Stimulated activated CD8-positive, alpha-beta memory T cell treated with anti-CD3 and anti-CD28 coated beads, Interleukin-15, amount 100 ng/mL, for 1 hour (primary cell): ENCODE data around the gene IKZF5.

Source experiments
- DNase-seq: peaks from one replicate; pipeline ENCODE4 v3.0.0-alpha.2; 2020; ENCODE audit warnings: low read depth

The IKZF5 gene

DNA sequence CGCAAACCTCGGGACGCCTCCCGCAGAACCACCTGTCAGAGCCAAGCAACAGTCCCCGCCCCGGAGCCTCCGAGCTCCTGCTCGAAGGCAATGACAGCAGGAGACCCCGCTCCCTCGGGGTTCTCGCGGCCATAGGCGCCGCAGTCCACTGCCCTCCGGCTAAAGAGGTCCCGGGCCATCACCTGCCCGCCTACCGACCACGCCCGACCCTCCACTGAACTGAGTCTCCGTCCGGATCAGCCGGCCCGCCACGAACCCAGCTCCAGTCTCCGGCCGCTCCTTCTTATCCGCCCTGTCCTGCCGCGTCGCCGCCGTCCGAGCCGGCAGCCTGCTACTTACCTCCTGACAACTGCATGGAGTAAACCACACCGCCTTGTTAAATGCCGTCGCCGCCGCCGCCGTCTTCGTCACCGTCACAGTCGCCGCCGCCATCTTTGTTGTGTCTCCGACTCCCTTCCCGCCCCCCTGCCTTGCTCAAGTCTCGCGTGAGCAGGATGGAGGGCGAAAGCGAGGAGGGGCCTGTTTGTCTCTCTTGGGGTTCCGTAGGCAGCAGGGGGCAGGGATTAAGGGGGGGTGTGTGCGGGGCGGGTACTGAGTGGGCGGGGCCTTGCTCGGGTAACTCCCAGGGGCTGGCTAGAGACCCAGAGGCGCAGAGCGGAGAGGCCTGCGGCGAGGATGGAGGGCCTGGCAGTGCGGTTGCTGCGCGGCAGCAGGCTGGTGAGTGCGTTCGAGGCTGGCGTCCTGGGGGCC, at the start of gene IKZF5, which contains the start of gene ACADSB:
IKZF5 (minus strand) TSS at position 441 of the 750 bp plus-strand sequence. CDS start 10,170 bp downstream, outside the sequence.
ACADSB (plus strand) TSS at position 652 of the 750 bp plus-strand sequence; CDS start at position 676, 24 bp downstream.
- peak; percentile 92 for DNase-seq

- DNase-seq = no peak
Measured at GRCh38 chr10:123057968-123058367, 49.4 kb upstream of the IKZF5 start.

DNA sequence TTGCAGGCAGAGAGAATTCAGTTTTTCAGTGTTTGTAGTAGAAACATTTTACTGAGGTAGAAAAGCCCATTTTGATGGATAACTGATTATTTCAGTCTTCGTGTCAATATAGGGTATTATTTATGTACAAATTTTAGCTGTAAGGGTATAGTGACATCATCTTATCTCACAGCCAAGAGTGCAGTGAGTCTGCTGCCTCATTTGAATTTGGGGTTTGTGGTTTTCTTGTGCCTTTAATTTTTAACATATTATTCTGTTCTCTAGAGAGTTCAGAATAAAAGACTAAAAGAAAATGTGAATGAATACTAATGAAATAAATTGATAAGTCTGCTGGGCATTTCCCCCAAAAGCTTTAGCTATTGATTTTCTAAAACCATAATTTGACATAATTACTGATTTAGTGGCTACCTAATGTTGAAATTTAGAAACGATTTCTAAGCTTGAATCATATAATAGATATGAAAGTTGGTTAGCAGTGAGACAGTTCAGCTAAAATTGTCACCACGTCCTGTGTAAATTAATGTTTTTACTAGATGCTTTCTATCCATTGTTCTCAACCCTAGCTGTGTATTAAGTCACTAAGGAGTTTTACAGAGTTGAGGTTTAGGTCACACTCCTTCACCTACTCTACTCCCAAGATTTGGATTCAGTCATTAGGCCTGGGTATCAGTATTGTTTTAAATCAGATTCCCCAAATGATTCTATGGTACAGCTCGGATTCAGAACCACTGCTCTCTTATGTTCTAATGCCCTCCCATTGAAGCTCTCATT, 37.6 kb upstream of the IKZF5 start:
- DNase-seq = no peak

DNA sequence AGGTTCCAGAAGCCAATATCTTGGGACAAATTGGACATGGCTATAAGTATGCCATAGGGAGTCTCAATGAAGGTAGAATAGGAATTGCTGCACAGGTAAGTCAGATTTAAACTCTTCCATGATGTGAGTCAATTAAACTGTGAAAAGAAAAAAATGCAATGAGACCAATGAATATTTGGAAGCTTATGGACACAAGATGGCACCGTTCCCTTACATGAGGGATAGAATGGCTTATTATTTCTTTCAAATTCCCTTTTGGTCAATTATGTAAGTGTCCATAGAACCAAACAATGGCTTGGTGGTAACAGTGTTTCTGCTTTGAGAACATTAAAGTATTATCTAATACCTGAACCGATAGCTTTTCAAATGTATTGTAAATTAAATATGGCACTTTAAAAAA, 35.8 kb upstream of the IKZF5 start:
- no peak for DNase-seq

DNA sequence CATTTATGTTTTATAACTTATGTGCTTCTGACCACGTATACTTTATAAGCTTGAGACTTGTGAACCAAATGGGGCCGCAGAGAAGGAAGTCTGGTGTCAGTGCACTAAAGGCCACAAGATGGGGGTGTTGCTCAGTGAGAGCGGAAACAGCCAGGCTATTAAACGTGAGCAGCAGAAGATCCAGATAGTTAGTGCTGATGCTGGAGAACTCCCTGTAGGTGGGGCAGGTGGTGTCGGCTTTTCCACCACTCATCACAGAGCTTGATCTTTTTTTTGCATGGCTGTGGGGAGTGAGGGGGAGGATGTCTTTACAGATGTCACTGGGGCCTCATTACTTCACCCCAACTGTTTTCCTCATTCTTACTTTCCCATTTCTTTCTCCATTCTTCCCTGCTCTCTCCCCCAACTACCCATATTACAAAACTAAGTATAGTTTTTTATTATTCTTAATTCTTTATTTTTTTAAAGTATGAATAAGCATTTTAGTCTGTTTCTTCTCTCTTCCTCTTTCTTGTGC, 34.9 kb upstream of the IKZF5 start:
- no peak for DNase-seq

- DNase-seq = no peak
Measured at GRCh38 chr10:123042708-123043408, 34.3 kb upstream of the IKZF5 start.

- no peak for DNase-seq
Measured at GRCh38 chr10:123039632-123039930, 31.0 kb upstream of the IKZF5 start.

GRCh38 chr10:123038782-123039631, 30.4 kb upstream of the IKZF5 start:
- no peak for DNase-seq

GRCh38 chr10:123035467-123036086, 27.0 kb upstream of the IKZF5 start:
- no peak for DNase-seq

- DNase-seq = no peak
Measured at GRCh38 chr10:123034332-123034731, 25.7 kb upstream of the IKZF5 start.

DNA sequence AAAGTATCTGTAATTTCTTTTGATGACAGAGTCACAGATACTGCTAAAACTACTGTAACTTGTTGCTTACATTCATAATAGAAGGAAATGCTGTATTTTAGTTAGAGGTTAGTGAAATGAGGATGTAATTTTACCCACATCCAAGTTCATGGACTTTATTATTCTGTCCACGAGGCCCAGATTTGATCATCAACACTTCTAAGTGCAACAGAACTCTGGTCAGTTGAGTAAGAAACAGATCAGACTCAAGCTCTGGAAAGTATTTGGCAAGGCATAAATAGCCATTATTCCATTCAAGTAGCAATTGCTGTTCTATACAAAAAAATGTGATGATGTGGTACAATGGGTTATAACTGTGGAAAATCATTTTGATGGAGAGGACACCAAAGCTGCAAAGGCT, 22.5 kb upstream of the IKZF5 start:
- no peak for DNase-seq

DNA sequence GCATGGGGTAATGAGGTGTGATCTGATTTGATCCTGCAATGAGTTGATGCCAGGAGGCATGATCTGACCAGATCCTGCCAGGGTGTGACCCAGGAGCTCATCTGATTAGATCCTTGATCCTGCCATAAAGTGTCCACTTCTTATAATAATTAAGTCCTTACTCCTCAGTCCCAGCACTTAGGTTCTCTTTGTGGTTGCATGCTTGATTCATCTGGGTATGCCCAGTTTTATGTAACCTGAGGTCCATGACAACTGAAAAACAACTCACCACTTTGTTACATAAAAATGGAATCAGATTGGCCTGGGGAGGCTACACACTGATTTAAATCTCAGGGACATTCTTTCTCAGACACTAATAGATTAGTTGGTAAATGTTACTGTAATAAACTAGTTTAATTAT, 19.3 kb upstream of the IKZF5 start:
- no peak for DNase-seq

GRCh38 chr10:123026302-123026701, 17.7 kb upstream of the IKZF5 start:
- DNase-seq = no peak

DNA sequence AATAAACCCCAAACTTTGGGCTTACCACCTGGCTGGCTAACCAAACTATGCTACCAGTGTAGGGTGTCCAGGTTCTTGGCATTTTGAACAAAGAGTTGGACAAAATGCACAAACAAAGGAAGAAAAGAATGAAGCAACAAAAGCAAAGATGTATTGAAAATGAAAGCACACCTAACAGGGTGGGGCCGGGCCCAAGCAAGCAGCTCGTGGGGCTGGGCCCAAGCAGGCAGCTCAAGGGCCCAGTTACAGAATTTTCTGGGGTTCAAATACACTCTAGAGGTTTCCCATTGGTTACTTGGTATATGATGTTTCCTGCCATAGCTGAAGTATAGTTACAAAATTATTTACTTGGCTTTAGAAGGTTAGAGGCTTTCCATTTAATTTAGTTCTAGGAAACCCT, 15.9 kb upstream of the IKZF5 start:
- no peak for DNase-seq

- DNase-seq = no peak
Measured at GRCh38 chr10:123021517-123021916, 12.9 kb upstream of the IKZF5 start.

- no peak for DNase-seq
Measured at GRCh38 chr10:123019941-123020703, 11.5 kb upstream of the IKZF5 start.

- no peak for DNase-seq
Measured at GRCh38 chr10:123019264-123019663, 10.7 kb upstream of the IKZF5 start.

DNA sequence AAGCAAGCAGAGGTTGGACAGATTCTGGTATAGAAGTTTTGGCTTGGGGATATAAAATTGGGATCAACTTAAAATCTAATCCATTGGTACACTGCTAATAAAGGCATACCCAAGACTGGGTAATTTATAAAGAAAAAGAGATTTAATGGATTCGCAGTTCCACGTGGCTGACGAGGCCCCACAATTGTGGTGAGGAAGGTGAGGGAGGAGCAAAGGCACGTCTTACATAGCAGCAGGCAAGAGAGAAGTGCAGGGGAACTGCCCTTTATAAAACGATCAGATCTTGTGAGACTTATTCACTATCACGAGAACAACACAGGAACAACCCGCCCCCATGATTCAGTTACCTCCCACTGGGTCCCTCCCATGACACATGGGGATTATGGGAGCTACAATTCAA, 9.9 kb upstream of the IKZF5 start:
- no peak for DNase-seq

GRCh38 chr10:123017421-123018165, 9.0 kb upstream of the IKZF5 start:
- DNase-seq = no peak

DNA sequence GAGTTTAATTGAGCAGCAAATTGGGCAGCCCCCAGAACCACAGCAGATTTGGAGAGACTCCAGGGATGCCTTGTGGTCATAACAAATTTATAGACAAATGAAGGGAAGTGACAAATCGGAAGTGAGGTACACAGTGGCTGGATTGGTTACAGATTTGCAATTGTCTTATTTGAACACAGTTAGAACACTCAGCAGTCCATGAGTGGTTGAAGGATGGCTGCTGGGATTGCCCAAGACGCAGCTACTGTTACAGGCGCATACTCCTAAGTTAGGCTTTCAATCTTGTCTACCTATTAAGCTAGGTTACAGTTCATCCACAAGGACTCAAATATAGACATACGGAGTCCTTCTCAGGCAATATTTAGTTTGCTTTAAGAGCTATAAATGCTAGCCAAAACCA, 7.6 kb upstream of the IKZF5 start:
- no peak for DNase-seq
